K562 (cell line): ENCODE measurements around the gene PPP2R2B. TPM values are rescaled to one million over a fixed set of nuclear protein-coding genes. Genes with fewer than 3 reads are reported as not detected.

ENCODE experiments used
- CHD7 ChIP-seq: fragments of 200-600 bp; sonication (generic); IDR thresholded peaks from one replicate; pipeline ENCODE4 v1.6.1; 2012; ENCODE audit warnings: mild to moderate bottlenecking, low read depth, low read length, inconsistent platforms
- CREB5 ChIP-seq: fragments of 250-450 bp; sonication (Bioruptor Pico); IDR thresholded peaks from 2 replicates; pipeline ENCODE4 v1.5.0; 2020; ENCODE audit warnings: mild to moderate bottlenecking
- MAFF ChIP-seq: IDR thresholded peaks from 2 replicates; pipeline ENCODE4 v1.6.1; 2012; ENCODE audit warnings: low read length, improper control_type of control experiment
- polyA plus RNA-seq, 8 experiments: library from polyadenylated mRNA; depleted of rRNA in 4 of 8; stranded (reverse) in 5 of 8; unstranded in 3 of 8; fragments of >200 nt; fragmentation: Nextera tagmentation in 2 of 8; fragmentation: Illumina TruSeq in 1 of 8; extraction: Ambion mirVana in 2 of 8; extraction: Trizol in 1 of 8; gene quantifications; 2 replicates each; pipeline versions ENCODE4 v1.2.1 to v1.2.3, GENCODE V29; 2011 to 2014; ENCODE audit warnings: inconsistent platforms in 1 of 8, missing spikeins in 1 of 8
- total RNA-seq, 7 experiments: library from RNA; depleted of rRNA in 6 of 7; stranded (reverse); fragments of >200 nt in 6 of 7; fragmentation: Illumina TruSeq in 2 of 7; extraction: Trizol in 2 of 7; gene quantifications; 2 replicates each; pipeline versions ENCODE4 v1.2.1 to v1.2.3, GENCODE V29; 2011 to 2021; ENCODE audit warnings: low replicate concordance in 1 of 7

PPP2R2B gene
- total and polyA plus RNA-seq, 9 of the 15 experiments (the other 6 are each of a cell fraction or from before 2014, with no cell fraction given), result not detected

- TF ChIP-seq CHD7 (no peak), CREB5 (CRISPR knock-in tag) (no peak), MAFF (no peak)
Observed at GRCh38 chr5:146710348-146710747, 168.2 kb downstream of the PPP2R2B start (continued).
